NCI-H1048 (cell line): ENCODE results near the gene SELENOK.

Source experiments
- DNase-seq: peaks from one replicate; lab custom pipeline; 2025; lab: John Stamatoyannopoulos, UW

The SELENOK gene

DNA sequence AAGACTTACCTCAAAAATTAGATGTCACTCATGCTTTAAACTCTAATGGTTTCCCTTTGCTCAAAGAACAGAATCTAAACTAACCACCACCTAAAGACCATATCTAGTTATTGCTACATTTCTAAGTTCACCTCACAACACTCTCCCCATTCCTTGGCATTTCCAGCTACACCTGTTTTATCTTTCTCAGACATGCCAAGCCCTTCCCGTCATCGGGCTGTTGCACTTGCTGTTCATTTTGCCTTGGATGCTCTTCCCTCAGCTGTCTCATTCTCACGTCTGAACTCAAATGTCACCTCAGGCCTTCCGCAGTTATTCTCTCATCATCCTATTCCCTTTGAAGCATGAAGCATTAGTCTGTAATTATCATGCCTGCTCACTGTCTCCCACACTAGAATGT is 8.7 kb downstream of the SELENOK start:
- no peak for DNase-seq

DNA sequence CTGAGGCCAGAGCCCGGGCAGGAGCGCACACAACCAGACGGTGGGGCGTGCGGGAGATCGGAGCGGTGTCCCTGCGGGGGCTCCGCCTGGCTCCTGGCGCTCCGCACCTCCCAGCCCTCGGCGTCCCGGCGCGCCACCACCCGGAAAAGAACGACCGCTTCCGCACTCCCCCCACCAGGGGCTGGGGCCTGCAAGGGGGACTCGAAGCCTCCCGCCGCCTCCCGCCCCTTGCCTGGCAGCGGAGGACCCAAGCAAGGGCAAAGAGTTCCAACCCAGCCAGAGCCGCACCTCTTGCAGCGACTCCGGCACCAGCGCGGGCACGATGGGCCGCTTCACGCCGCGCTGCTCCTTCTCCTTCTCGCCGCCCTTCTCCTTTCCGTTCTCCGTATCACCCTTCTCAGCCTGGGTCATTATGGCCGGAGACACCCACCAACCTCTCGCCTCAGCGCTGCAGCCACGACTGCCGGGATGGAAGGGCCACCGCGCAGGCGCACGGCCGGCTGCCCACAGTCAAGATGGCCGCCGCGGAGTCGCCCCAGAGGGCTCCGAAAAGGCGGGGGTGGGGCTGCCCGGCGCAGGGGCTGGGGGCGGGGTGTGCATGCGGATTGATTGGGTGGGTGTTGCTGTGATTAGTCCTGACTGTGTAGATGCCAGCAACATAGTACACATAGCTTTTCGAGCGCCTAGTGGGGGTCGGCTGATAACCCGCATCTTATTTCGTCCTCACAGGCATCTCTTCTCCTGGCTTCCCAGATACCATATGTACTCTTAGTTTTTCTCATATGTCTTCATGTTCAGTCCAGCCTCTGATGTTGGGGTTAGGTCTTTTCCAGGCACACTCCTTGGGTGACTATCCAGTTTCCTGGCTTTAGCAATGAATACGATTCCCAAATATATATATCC is 9.7 kb downstream of the SELENOK start, which contains the start of gene ACTR8:
Gene ACTR8, minus strand, starts transcription at position 462 of the 903 bp plus-strand sequence. Its CDS starts 51 bp downstream, at position 411.
- DNase-seq = peak; percentile 55

DNA sequence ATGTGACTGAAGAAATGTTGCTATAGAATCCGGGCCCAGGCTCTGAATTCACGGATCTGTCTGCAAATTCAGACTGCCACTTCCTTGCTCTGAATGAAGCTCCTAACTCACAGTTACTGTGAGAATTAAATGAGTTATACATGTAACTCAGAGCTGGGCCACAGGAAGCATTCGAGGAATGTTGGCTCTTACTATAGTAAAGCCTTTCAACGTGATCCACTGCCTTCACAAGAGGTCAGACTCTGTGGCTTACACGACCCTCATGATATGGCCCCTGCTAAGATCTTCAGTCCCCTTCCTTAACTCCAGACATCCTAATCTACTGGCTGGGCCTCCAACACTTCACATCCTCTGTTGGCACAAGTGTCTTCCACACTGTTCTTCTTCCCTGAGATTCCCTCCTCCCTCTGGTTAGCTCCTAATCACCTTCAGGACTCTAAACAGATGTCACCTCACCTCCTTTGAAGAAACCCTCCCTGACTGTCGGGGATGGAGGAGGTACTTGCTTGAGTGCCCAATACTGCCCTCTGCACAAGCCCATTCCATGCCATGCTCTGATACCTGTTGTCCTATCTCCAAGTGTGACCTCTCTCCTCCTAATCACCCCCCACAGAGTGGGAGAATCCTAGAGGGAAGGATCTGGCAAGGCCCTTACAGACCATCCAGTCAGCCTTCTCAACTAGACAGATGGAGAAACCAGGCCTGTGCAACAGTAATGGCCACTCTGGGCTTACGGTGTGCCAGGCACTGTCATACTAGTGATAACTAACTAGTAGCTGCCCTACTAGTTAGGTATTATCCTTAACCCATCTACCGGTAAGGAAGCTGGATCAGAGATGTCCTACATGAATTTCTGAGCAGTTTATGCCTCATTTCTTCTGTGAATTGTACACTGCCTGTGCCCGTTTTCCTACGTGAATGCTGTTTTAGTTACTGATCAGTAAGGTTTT is 11.0 kb downstream of the SELENOK start:
- no peak for DNase-seq

DNA sequence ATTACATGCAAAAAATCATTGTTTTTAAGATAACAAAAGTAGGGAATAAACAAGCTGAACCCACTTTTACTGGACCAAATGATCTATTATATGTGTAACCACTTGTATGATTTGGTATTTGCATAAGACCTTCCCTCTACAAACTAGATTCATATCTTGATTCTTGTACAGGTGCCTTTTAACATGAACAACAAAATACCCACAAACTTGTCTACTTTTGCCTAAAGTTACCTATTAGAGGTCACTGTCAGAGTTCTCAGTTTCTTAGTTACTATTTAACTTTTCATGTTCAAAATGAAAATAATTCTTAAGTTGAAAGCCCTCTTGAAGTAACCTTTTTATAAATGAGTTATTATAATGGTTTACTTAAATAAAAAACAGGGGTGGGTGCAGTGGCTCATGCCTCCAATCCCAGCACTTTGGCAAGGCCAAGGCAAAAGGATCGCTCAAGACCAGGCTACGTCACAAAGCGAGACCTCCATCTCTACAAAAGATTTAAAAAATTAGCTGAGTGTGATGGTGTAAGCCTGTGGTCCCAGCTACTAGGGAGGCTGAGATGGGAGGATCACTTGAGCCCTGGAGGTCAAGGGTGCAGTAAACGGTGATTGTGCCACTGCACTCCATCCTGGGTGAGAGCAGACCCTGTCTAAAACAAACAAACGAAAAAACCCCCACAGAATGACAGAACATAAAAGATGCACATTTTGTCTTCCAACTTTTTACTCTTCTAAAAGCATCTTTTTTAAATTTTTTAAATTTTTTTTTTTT is 25.7 kb downstream of the SELENOK start:
- no peak for DNase-seq

DNA sequence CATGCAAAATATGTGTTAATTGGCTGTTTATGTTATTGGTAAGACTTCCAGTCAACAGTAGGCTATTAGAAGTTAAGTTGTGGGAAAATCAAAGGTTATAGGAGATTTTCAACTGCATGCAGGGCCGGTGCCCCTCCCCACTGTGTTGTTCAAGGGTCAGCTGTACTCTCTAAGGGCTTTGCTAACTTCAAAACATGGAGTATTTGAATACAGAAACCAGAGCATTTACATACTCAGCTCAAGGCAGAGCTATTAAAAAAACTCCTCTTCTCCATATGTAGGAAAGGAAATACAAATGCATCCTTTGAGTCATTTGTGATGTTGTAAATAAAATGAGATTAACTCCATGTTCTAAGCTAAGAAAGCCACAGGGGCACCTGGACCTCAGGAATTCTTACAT is 28.5 kb downstream of the SELENOK start:
- DNase-seq = no peak

DNA sequence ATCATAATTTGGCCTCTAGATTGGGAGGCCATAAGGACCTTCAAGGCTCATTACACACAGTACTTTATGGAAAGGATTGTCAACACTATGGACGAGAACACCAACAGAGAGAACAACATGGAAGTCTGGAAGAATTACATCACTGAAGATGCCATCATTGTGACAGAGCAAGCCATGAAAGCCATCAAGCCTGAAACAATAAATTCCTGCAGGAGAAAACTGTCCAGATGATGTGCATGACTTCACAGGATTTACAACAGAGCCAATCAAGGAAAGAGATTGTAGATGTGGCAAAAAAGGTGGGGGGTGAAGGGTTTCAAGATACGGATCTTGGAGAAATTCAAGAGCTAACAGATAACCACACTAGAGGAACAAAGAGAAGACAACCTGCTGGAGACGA is 29.4 kb downstream of the SELENOK start:
- DNase-seq = no peak

DNA sequence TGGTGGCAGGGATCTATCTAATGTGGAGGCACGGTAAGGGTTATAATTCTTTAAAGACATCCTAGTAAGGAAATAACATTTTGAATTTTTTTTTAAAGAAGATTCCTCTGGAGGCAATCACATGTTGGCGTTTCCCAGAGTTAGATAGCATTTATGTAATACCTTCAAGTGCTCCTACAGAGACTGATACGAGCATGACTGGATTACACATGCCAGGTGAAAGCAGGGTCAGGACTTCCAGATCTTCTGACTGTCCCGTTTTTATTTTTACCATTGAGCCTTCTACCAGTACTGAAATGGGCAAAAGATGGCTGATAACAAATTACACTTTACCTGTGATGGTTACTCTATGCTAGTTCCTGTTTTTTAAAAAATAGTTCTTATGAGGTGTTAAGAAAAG is 31.5 kb downstream of the SELENOK start:
- DNase-seq = no peak

DNA sequence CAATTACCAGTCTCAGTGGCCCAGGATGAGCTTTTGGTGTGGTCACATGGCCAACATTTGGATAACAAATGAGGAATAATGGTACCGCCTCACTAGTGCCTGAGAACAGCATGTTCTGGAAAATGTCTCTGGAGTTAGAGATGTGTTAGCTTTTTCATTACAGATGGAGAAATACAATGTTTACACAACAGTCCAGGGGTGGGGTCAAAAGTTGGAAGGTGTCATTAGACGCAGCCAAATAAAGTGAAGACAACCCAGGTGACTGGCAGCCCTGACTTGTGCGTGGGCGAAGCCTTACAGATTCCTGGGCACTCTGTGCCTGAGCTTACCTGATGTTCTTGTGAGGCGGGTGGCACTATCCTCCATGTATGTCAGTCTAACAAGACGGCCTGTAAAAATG is 32.5 kb downstream of the SELENOK start:
- no peak for DNase-seq

DNA sequence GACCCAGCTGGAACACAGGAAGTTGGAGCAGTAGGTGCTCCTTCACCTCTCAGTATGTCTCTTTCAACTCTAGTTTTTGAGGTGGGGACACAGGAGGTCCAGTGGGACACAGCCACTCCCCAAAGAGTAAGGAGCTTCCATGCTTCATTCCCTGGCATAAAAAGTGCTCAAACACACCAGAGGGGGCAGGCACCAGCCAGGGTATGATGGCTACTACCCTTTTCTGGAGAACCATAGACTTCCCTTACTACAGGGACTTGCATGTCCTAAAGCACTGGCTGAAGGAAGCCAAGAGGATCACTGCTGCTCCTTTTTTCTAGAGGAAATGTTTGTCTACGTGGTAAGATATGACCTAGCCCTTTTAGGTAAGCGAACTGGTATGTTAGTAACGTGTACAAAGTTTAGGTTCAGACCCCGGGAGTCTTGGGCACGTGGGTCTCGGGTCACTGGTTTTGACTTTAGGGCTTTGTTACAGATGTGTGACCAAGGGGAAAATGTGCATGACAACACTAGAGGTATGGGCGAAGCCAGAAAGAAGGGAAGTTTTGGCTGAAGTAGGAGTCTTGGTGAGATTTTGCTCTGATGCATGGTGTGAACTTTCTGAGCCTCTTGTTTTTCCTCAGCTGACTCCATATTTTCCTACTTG is 33.4 kb downstream of the SELENOK start:
- DNase-seq = no peak

DNA sequence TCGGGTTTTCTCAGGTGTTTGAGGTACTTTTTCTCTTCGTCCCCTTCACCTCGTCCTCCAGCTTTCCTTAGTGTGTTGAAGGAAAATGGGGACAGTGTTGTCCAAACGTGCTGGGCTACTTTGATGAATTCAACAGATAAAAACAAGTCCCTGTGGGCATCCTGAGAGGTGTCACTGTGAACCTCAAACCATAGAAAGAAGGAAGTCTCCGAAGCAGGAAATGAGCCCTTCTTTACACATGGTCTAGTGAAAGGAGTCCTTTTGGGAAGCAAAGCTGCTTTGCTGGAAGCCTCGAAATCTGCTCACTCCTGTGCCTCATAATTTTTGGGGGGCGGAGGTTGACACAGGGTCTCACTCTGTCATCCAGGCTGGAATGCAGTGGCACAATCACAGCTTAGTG is 34.7 kb downstream of the SELENOK start:
- no peak for DNase-seq

DNA sequence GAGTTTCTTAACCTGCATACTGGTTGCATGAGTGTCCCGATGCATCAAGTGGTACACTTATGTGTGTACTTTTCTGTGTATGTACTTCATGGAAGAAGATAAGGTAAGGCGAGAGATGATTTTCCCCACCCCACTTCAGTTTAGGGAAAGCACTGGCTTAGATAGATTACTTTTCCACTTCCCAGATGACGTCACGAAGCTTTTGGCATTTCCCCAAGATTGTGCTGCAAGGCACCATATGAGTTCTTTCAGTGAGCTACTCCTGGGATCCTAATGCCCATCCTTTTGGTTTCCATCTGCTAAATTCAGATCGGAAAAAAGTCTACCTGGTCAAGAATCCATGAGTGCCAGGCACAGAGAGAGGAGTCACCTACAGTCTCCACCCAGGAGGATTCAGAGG is 40.8 kb downstream of the SELENOK start:
- no peak for DNase-seq

DNA sequence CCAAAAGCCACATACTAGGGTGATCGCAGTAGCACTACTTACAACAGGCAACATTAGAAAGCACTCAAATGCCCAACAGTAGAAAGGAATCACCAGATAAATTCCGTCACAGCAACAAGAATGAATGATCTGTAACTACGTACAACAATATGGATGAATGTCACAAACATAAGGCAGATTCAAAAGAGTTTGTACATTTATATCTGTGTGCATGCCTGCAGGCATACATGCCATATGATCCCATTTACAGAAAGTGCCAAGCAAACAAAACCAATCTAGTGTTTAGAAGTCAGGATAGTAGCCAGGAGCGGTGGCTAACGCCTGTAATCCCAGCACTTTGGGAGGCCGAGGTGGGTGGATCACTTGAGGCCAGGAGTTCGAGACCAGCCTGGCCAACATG is 41.7 kb downstream of the SELENOK start:
- DNase-seq = no peak

DNA sequence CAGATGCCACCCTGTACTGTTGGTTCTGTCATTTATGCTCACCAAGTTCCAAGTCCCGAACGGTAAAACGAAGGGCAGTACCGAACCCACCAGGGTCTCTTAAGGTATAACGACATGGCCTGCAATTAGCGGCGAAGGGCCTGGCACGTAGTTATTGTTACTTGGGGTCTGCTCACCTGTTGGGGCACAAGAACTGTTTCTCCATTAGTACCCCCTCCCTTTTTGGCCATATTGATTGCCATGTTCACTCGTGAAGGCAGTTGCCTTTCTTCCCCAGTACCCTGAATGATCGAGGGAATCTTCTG is 44.9 kb downstream of the SELENOK start:
- DNase-seq = no peak

DNA sequence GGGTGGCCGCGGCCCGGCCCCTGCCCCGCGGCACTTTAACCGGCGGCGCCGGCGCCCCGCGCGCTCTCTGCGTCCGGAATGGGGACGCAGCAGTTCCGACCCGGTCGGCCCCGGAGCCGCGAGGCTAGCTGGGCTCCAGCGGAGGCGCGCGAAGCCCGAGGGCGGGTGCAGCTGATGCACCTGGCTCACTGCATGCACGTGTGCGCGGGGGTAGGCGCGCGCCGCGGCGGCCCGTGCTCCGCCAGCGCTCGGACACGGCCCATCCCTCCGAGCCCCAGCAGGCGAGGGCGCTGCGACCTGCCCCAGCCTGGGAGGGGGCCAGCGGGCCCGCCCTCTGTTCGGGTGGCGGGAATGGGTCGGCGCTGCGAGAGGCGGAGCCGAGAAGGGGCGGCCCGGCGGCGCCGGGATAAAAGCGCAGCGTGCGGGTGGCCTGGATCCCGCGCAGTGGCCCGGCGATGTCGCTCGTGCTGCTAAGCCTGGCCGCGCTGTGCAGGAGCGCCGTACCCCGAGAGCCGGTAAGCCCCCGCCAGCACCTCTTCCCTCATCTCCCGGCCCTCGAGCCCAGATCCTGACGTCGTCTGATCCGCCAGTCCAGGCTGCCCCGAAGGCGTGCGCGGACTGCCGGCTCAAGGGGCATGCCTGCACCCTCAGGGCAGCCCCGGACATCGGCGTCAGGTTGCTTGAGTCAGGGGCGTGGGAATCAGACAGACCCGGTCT is 45.4 kb downstream of the SELENOK start, which contains the start of the genes CHDH and IL17RB:
Gene CHDH, minus strand, starts transcription at position 286 of the 717 bp plus-strand sequence. CDS start 22,411 bp downstream, outside the sequence.
Gene IL17RB, plus strand, starts transcription at position 435 of the 717 bp plus-strand sequence. Its CDS starts 21 bp downstream, at position 456.
- DNase-seq = peak; percentile 76

DNA sequence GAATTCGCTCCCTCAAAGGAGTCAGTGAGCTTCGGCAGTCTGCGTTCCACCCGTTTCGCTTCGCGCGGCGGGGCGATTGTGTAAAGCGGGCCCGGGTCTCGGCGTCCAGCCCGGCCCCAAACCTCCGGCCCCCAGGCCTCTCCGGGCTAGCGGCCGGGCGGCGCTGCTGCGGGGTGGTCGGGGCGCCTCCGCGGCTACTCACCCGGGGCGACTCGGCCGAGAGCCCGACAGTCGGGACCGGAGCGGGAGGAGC is 45.9 kb downstream of the SELENOK start:
- DNase-seq = no peak

DNA sequence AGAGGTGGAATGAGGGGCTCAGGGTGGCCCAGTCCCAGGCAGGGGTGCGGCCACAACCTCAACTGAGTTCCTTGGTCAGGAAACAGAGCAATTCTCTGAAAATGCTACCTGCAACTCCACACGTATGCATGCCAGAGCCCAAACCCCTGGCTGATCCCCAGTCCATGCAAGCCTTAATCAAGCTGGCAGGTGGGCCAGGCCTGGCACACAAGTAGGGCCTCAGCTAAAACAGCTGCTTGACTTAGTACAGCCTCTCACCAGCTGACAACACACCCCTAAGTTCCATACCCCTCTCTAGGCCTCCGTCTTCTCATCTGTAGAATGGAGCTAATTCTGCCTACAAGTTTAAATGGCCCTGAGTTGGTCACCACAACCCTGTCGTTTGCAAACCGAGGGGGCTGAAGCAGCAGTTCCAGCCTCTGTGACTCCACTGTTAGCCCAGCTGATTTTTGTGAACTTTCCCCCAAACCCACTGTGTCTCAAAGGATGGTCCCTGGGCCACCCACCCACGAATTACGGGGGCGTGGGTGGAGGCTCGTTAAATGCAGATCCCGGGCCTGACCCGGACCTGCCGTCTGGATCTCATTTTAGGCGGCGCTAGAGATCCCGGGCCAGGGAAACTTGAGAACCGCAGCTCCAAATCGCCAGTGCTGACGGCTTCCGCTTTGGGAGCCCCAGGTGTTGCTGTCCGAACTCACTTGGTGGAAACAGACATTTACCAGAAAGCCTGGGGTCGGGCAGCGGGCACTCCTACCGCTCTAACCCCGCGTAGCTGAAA is 46.4 kb downstream of the SELENOK start:
- no peak for DNase-seq

DNA sequence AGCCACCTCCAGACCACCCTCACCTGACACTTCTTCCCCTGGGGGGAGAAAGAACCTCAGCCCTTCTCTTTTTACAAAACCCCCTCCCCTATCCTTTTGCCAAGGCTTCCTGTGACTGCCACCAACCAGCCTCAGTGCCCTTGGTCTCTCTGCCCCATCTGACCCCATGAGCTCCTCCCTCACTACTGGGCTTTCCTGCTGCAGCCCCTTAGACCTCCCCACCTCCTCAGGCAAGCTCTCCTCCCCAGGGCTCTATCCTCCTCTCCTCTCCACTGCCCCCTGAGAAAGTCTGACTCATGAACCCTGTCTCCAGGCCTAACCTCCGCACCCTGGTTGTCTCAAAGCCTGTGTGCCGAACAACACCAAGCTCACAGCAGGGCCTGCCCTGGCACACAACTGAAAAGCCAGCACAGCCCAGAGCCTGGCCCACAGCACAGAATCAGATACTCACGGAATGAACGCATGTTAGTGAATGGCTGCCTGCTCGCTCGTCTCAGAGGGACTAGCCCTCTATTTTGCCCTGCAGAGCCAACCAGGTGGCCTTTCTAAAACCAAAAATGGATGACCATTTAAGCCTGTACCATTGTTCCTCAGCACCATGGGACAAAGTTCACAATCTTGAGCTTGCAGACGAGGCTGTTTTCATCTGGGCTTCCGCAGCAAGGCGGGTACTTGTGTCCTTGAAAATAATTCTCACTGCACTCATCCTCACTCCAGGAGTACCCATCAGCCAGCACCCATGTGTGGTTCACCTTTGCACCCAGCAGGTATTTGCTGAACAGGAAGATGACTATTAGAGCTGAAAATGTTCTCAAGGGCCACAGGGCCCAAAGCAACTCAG is 47.2 kb downstream of the SELENOK start:
- no peak for DNase-seq

DNA sequence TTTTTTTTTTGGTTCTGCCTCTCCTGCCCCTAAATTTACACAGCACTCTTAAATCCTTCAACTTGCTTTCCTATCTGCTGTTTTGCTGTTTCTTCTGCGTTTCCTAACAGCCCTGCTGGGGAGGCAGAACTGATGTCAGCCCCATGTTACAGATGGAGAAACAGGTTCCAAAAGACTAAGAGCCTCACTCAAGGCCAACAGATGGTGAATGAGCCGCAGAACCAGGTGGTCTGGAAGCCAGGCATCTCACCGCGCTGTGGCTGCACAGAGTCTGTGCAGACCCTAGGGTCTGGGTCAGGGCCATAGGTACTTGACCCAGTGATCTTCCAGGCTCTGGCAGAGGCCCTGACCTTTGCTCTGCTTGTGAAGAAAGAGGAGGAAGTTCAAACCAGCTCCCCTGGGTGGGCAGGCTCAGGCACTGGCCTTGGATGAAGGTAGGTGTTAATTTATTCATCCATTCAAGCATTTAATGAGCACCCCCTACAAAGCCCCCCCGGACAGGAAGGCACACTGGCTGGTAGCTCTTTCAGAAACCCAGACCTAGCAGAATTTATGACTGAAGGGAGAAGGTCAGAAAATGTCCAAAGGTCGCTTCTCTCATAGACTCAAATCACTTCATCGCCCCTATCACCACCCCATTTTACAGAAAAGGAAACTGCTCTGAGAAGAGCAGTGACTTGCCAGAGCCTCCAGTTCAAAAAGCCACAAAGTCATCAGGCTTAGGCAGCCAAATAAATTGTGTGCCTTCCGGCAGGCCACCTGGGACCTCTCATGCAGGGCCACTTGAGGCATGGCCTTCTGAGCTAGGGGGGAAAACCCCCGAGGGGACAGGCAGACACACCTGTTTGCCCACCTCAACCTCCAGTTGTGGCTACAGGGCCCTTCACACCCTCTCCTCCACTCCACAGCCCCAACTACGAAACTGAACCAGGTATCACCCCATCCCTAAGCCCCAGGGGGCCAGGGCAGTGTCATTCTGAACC is 48.2 kb downstream of the SELENOK start:
- no peak for DNase-seq
